Measurements from ENCODE around the gene STK11IP.

Gene STK11IP

GRCh38 chr2:219562049-219563020 is 35.3 kb upstream of the STK11IP start:
- no peak for TF ChIP-seq CTCF (IDR thresholded peaks at IDR 0.05; ENCODE audit: insufficient read depth, low read depth, low read length, missing control alignments)
- no peak overlapping the region for H3K4me3 ChIP-seq (ENCODE audit: low read depth, low read length)
- no peak for DNase-seq (ENCODE audit: low read depth)

GRCh38 chr2:219563271-219563928 is 34.3 kb upstream of the STK11IP start:
- H3K4me3 ChIP-seq (ENCODE audit: low read depth, low read length) = no peak overlapping the region
- TF ChIP-seq CTCF (IDR thresholded peaks at IDR 0.05; ENCODE audit: insufficient read depth, low read depth, low read length, missing control alignments) = no peak
- DNase-seq (ENCODE audit: low read depth) = no peak

- no peak overlapping the region for H3K4me3 ChIP-seq (ENCODE audit: low read depth, low read length)
- TF ChIP-seq CTCF (IDR thresholded peaks at IDR 0.05; ENCODE audit: insufficient read depth, low read depth, low read length, missing control alignments) = no peak
Observed at GRCh38 chr2:219565130-219566080, 32.3 kb upstream of the STK11IP start.

GRCh38 chr2:219566640-219567039 is 31.0 kb upstream of the STK11IP start:
- no peak for DNase-seq (ENCODE audit: low read depth)
- H3K4me3 ChIP-seq (ENCODE audit: low read depth, low read length) = no peak overlapping the region
- TF ChIP-seq CTCF (IDR thresholded peaks at IDR 0.05; ENCODE audit: insufficient read depth, low read depth, low read length, missing control alignments) = no peak

More at GRCh38 chr2:219565130-219566080, 32.3 kb upstream of the STK11IP start:
- DNase-seq (ENCODE audit: low read depth) = no peak

- no peak for TF ChIP-seq CTCF (IDR thresholded peaks at IDR 0.05; ENCODE audit: insufficient read depth, low read depth, low read length, missing control alignments)
- DNase-seq (ENCODE audit: low read depth) = no peak
- H3K4me3 ChIP-seq (ENCODE audit: low read depth, low read length) = no peak overlapping the region
Observed at GRCh38 chr2:219567131-219567530, 30.5 kb upstream of the STK11IP start.

GRCh38 chr2:219567791-219568361 is 29.8 kb upstream of the STK11IP start:
- DNase-seq (ENCODE audit: low read depth) = no peak
- no peak for TF ChIP-seq CTCF (IDR thresholded peaks at IDR 0.05; ENCODE audit: insufficient read depth, low read depth, low read length, missing control alignments)
- no peak overlapping the region for H3K4me3 ChIP-seq (ENCODE audit: low read depth, low read length)

Measured in GM12865 (cell line).